Caco-2 (cell line): ENCODE measurements around the gene SDK2. TPM values are rescaled to one million over a fixed set of nuclear protein-coding genes. Genes with fewer than 3 reads are reported as not detected.

ENCODE experiments used
- BruUV-seq: library from RNA; stranded (reverse); fragments of 400-500 nt; replicated peaks from 2 replicates; lab custom pipeline; 2021; lab: Mats Ljungman, UMichigan
- CTCF ChIA-PET: fragments of 300-600 bp; sonication (Branson Sonifier 250); formaldehyde crosslinking; loops from one replicate; lab custom pipeline; 2022; ENCODE audit warnings: antibody characterized with exemption; lab: Charles Lee
- POLR2A ChIA-PET: fragments of 300-600 bp; sonication (Branson Sonifier 250); formaldehyde crosslinking; loops from one replicate; lab custom pipeline; 2022; ENCODE audit warnings: antibody characterized with exemption; lab: Charles Lee
- DNase-seq, 2 experiments: peaks; one replicate each; pipeline versions ENCODE4 v3.0.0 to v3.0.0-alpha.2; 2020 to 2022
- H3K27me3 ChIP-seq: replicated peaks from 2 replicates; pipeline ENCODE4 v1.6.0; 2011; ENCODE audit warnings: low read length; ENCODE audit not compliant: control insufficient read depth, insufficient read depth
- H3K36me3 ChIP-seq: 2 replicates; pipeline ENCODE4 v1.5.1; 2011; ENCODE audit warnings: low read length; ENCODE audit not compliant: control insufficient read depth, insufficient read depth
- H3K4me1 ChIP-seq: fragments of 250-450 bp; sonication (Bioruptor Pico); 2 replicates; pipeline ENCODE4 v1.5.1; 2020; ENCODE audit warnings: mild to moderate bottlenecking
- H3K4me3 ChIP-seq: 2 replicates; pipeline ENCODE4 v1.5.1; 2011; ENCODE audit warnings: low read depth, mild to moderate bottlenecking, control low read depth, low read length
- H3K9me3 ChIP-seq: fragments of 250-450 bp; sonication (Bioruptor Pico); 2 replicates; pipeline ENCODE4 v1.5.1; 2020; ENCODE audit warnings: mild to moderate bottlenecking, moderate library complexity
- H3K27ac Mint-ChIP-seq: one replicate; pipeline ENCODE4 v1.8.0; 2022; ENCODE audit warnings: mixed read lengths; ENCODE audit not compliant: unreplicated experiment
- H3K27me3 Mint-ChIP-seq: one replicate; pipeline ENCODE4 v1.8.0; 2022; ENCODE audit warnings: mixed read lengths; ENCODE audit not compliant: insufficient read depth, unreplicated experiment
- H3K36me3 Mint-ChIP-seq: one replicate; pipeline ENCODE4 v1.8.0; 2022; ENCODE audit warnings: mild to moderate bottlenecking, mixed read lengths; ENCODE audit not compliant: insufficient read depth, unreplicated experiment
- H3K4me1 Mint-ChIP-seq: one replicate; pipeline ENCODE4 v1.8.0; 2022; ENCODE audit warnings: low read depth, mixed read lengths; ENCODE audit not compliant: unreplicated experiment
- H3K4me3 Mint-ChIP-seq: one replicate; pipeline ENCODE4 v1.8.0; 2022; ENCODE audit warnings: mild to moderate bottlenecking, moderate library complexity, mixed read lengths; ENCODE audit not compliant: unreplicated experiment
- H3K9me3 Mint-ChIP-seq: one replicate; pipeline ENCODE4 v1.8.0; 2022; ENCODE audit warnings: mixed read lengths; ENCODE audit not compliant: unreplicated experiment
- CTCF ChIP-seq, 2 experiments: fragments of 200-600 bp in 1 of 2; IDR thresholded peaks; 1 replicate in 1 of 2; 2 replicates in 1 of 2; pipeline versions ENCODE4 v1.5.1 to v1.8.0; 2011 to 2022; ENCODE audit warnings: antibody characterized with exemption in 1 of 2, control low read depth in 1 of 2, inconsistent platforms in 1 of 2, low read depth in 1 of 2, low read length in 1 of 2, mild to moderate bottlenecking in 1 of 2, moderate library complexity in 1 of 2; ENCODE audit not compliant: insufficient read depth in 1 of 2, severe bottlenecking in 1 of 2, unreplicated experiment in 1 of 2
- intact Hi-C: fragments of 100-400 bp; cut with micrococcal nuclease; formaldehyde crosslinking; loops from one replicate; pipeline ENCODE4 v1.10.0; 2022; ENCODE audit not compliant: unreplicated experiment
- total RNA-seq: library from RNA; stranded (reverse); gene quantifications from 2 replicates; pipeline ENCODE4 v1.2.3, GENCODE V29; 2022

Gene SDK2
- total RNA-seq, 1 experiment from 2014 or later = 0.09 TPM

- POLR2A ChIA-PET = no interaction called here
- H3K36me3 Mint-ChIP-seq = peaks cover 3% of the 10 kb centered on the region
- H3K27me3 Mint-ChIP-seq = peaks cover 50% of the 10 kb centered on the region
- CTCF ChIA-PET = no interaction called here
- Histone ChIP-seq H3K27me3 (no peaks in the 10 kb centered on the region; the same call in 1 of the 2 replicates), H3K4me3 (no peak overlapping the region), H3K36me3 (no peaks in the 10 kb centered on the region), H3K4me1 (no peaks in the 10 kb centered on the region), H3K9me3 (peaks cover 4% of the 10 kb centered on the region; the same call in 1 of the 2 replicates)
- no TSS peak for BruUV-seq
- DNase-seq = no peak
- peaks cover 13% of the 10 kb centered on the region for H3K9me3 Mint-ChIP-seq
- TF ChIP-seq CTCF (IDR thresholded peaks at IDR 0.05; ENCODE audit: insufficient read depth in 1 of 2, low read depth in 1 of 2, low read length in 1 of 2, severe bottlenecking in 1 of 2, unreplicated experiment in 1 of 2) = no peak
- no peak overlapping the region for H3K4me3 Mint-ChIP-seq
- H3K4me1 Mint-ChIP-seq = no peaks in the 10 kb centered on the region
- H3K27ac Mint-ChIP-seq = no peak overlapping the region
- intact Hi-C loops = no loop called here
These were observed 145.2 kb downstream of the SDK2 start for GRCh38 chr17:73498886-73499554.

- TF ChIP-seq CTCF (IDR thresholded peaks at IDR 0.05; ENCODE audit: insufficient read depth in 1 of 2, low read depth in 1 of 2, low read length in 1 of 2, severe bottlenecking in 1 of 2, unreplicated experiment in 1 of 2) = no peak
- no peaks in the 10 kb centered on the region for H3K36me3 Mint-ChIP-seq
- H3K27me3 Mint-ChIP-seq = peaks cover 49% of the 10 kb centered on the region
- no peaks in the 10 kb centered on the region for H3K4me1 Mint-ChIP-seq
- H3K36me3 ChIP-seq = no peaks in the 10 kb centered on the region
- H3K27me3 ChIP-seq = no peaks in the 10 kb centered on the region; the same call in 1 of the 2 replicates
- H3K4me3 ChIP-seq = no peak overlapping the region
- intact Hi-C loops = no loop called here
- H3K4me3 Mint-ChIP-seq = no peak overlapping the region
- ChIA-PET CTCF (interaction anchor here (1.1 kb wide), 1 partner anchor 25 kb away, joined by 3 read pairs; no protein-coding TSS in a partner anchor), POLR2A (interaction anchor here (0.6 kb wide), 1 partner anchor 9 kb away, joined by 3 read pairs; no protein-coding TSS in a partner anchor)
- BruUV-seq = no TSS peak
- H3K9me3 ChIP-seq = no peaks in the 10 kb centered on the region
- no peak overlapping the region for H3K27ac Mint-ChIP-seq
- H3K9me3 Mint-ChIP-seq = peaks cover 4% of the 10 kb centered on the region
- H3K4me1 ChIP-seq = no peaks in the 10 kb centered on the region
- DNase-seq = no peak
These were observed 146.1 kb downstream of the SDK2 start for GRCh38 chr17:73498176-73498575.

DNA sequence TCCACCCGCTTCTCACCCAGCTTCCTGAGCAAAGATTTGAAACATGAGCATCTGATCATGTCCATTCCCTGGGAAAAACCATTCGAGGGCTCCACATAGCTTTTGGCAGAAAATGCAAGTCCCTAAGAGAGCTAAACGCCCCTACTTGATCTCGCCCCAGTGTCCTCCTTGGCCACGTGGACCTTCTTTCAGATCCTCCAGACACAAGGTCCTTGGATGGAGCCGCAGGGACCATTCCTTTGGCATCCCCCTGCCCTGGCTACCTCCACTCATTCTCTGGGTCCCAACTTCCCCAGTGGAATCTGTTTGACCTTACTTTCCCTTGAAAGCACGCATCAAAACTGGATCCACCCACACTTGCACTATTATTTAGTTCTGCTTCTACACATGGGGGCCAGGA is 146.5 kb downstream of the SDK2 start:
- no peaks in the 10 kb centered on the region for H3K4me1 Mint-ChIP-seq
- Histone ChIP-seq H3K9me3 (no peaks in the 10 kb centered on the region), H3K36me3 (no peaks in the 10 kb centered on the region), H3K27me3 (no peaks in the 10 kb centered on the region; the same call in 1 of the 2 replicates), H3K4me3 (no peak overlapping the region), H3K4me1 (no peaks in the 10 kb centered on the region)
- peaks cover 51% of the 10 kb centered on the region for H3K27me3 Mint-ChIP-seq
- intact Hi-C loops = no loop called here
- H3K27ac Mint-ChIP-seq = no peak overlapping the region
- no peaks in the 10 kb centered on the region for H3K36me3 Mint-ChIP-seq
- TF ChIP-seq CTCF (IDR thresholded peaks at IDR 0.05; ENCODE audit: insufficient read depth in 1 of 2, low read depth in 1 of 2, low read length in 1 of 2, severe bottlenecking in 1 of 2, unreplicated experiment in 1 of 2) = no peak
- POLR2A ChIA-PET = interaction anchor here (0.6 kb wide), 1 partner anchor 9 kb away, joined by 3 read pairs; no protein-coding TSS in a partner anchor
- no peak for DNase-seq
- no peaks in the 10 kb centered on the region for H3K9me3 Mint-ChIP-seq
- CTCF ChIA-PET = interaction anchor here (1.1 kb wide), 1 partner anchor 25 kb away, joined by 3 read pairs; no protein-coding TSS in a partner anchor
- H3K4me3 Mint-ChIP-seq = no peak overlapping the region
- no TSS peak for BruUV-seq
